A673 (cell line): ENCODE results near the gene MDM4. TPM values are rescaled to one million over a fixed set of nuclear protein-coding genes. Genes with fewer than 3 reads are reported as not detected.

Source experiments
- BruUV-seq: library from RNA; stranded (reverse); fragments of 400-500 nt; replicated peaks from 2 replicates; lab custom pipeline; 2021; lab: Mats Ljungman, UMichigan
- CTCF ChIA-PET: fragments of 300-600 bp; sonication (Branson Sonifier 250); formaldehyde crosslinking; loops from one replicate; lab custom pipeline; 2022; ENCODE audit warnings: antibody characterized with exemption; lab: Charles Lee
- POLR2A ChIA-PET: fragments of 300-600 bp; sonication (Branson Sonifier 250); formaldehyde crosslinking; loops from one replicate; lab custom pipeline; 2022; ENCODE audit warnings: antibody characterized with exemption; ENCODE audit not compliant: low non-redundant PET; lab: Charles Lee
- DNase-seq: peaks from one replicate; pipeline ENCODE4 v3.0.0-alpha.2; 2015; ENCODE audit warnings: low spot score
- H3K27ac ChIP-seq: fragments of 200-600 bp; sonication (generic); 2 replicates; pipeline ENCODE4 v1.5.1; 2016; ENCODE audit warnings: mixed run types, low read depth, mild to moderate bottlenecking, mixed read lengths, antibody characterized with exemption, low read length; ENCODE audit not compliant: poor library complexity, severe bottlenecking
- H3K27me3 ChIP-seq: fragments of 200-600 bp; sonication (generic); replicated peaks from 2 replicates; pipeline ENCODE4 v1.6.1; 2017; ENCODE audit warnings: mixed run types, low read depth, mild to moderate bottlenecking, mixed read lengths, antibody characterized with exemption, low read length; ENCODE audit not compliant: insufficient read depth, poor library complexity
- H3K36me3 ChIP-seq: fragments of 200-600 bp; sonication (generic); 2 replicates; pipeline ENCODE4 v1.6.1; 2016; ENCODE audit warnings: mixed run types, mild to moderate bottlenecking, mixed read lengths, antibody characterized with exemption, low read length; ENCODE audit not compliant: insufficient read depth, poor library complexity, severe bottlenecking
- H3K4me1 ChIP-seq: fragments of 200-600 bp; sonication (generic); 2 replicates; pipeline ENCODE4 v1.6.1; 2017; ENCODE audit warnings: mixed run types, mild to moderate bottlenecking, mixed read lengths, antibody characterized with exemption, low read length; ENCODE audit not compliant: insufficient read depth, poor library complexity, severe bottlenecking
- H3K4me3 ChIP-seq: fragments of 200-600 bp; sonication (generic); 2 replicates; pipeline ENCODE4 v1.5.1; 2016; ENCODE audit warnings: low read depth, mixed run types, mild to moderate bottlenecking, mixed read lengths, low read length; ENCODE audit not compliant: poor library complexity, severe bottlenecking
- H3K9me3 ChIP-seq: fragments of 200-600 bp; sonication (generic); 2 replicates; pipeline ENCODE4 v1.6.1; 2016; ENCODE audit warnings: mixed run types, low read depth, mild to moderate bottlenecking, mixed read lengths, antibody characterized with exemption, low read length; ENCODE audit not compliant: poor library complexity, severe bottlenecking
- CTCF ChIP-seq: fragments of 300-800, 200-600 bp; sonication (generic); conservative IDR thresholded peaks from 2 replicates; pipeline ENCODE4 v1.5.1; 2017; ENCODE audit warnings: low read depth, mild to moderate bottlenecking, antibody characterized with exemption, low read length, moderate library complexity, mixed read lengths
- EZH2 ChIP-seq: fragments of 200-600 bp; sonication (generic); IDR thresholded peaks from 2 replicates; pipeline ENCODE4 v1.6.1; 2017; ENCODE audit warnings: borderline replicate concordance, low read depth, mild to moderate bottlenecking, mixed read lengths, antibody characterized with exemption, low read length; ENCODE audit not compliant: poor library complexity, severe bottlenecking
- intact Hi-C: fragments of 100-400 bp; cut with micrococcal nuclease; formaldehyde crosslinking; loops from one replicate; pipeline ENCODE4 v1.10.0; 2022; ENCODE audit not compliant: unreplicated experiment
- total RNA-seq: library from RNA; stranded (reverse); gene quantifications from 2 replicates; pipeline ENCODE4 v1.2.3, GENCODE V29; 2021

The MDM4 gene
- total RNA-seq, 1 experiment from 2014 or later, result 71.3 TPM

DNA sequence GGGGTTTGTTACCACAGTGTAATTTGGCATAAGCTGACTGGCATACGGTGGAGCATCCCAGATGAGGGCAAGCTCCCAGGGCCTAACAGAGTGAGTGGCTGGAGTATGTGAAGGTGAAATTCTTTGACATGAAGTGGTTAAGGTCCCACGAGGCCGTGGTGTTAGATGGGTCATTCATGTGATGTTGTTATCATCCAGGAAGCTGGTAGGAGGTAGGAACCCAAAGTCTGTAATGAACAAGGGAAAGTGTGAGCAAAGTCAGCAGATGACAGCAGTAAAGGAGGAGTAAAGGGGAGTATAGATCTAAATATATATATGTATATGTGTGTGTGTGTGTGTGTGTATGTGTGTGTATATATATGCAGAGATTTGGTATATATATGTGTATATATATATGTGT lies 47.6 kb downstream of the MDM4 start:
- Histone ChIP-seq H3K36me3 (no peaks in the 10 kb centered on the region), H3K27ac (no peak overlapping the region), H3K9me3 (no peaks in the 10 kb centered on the region), H3K4me1 (peaks cover 10% of the 10 kb centered on the region), H3K4me3 (no peak overlapping the region), H3K27me3 (no peaks in the 10 kb centered on the region)
- ChIA-PET POLR2A (no interaction called here), CTCF (interaction anchor here (1.5 kb wide), 1 partner anchor 243 kb away, joined by 5 read pairs; no protein-coding TSS in a partner anchor)
- BruUV-seq, result no TSS peak
- no peak for TF ChIP-seq CTCF
- TF ChIP-seq EZH2, result no peak
- DNase-seq, result no peak
- intact Hi-C loops, result no loop called here

GRCh38 chr1:204564835-204565234 lies 48.6 kb downstream of the MDM4 start:
- H3K27me3 ChIP-seq, result no peaks in the 10 kb centered on the region
- H3K27ac ChIP-seq, result no peak overlapping the region
- no peak overlapping the region for H3K4me3 ChIP-seq
- H3K9me3 ChIP-seq, result no peaks in the 10 kb centered on the region
- no TSS peak for BruUV-seq
- ChIA-PET CTCF (interaction anchor here (1.9 kb wide), 1 partner anchor 242 kb away, joined by 43 read pairs; no protein-coding TSS in a partner anchor), POLR2A (no interaction called here)
- TF ChIP-seq CTCF (no peak), EZH2 (no peak)
- intact Hi-C loops, result no loop called here
- peaks cover 7% of the 10 kb centered on the region for H3K4me1 ChIP-seq
- H3K36me3 ChIP-seq, result no peaks in the 10 kb centered on the region
- no peak for DNase-seq

- TF ChIP-seq EZH2, result no peak
- peak; percentile 80 for TF ChIP-seq CTCF
- ChIA-PET CTCF (interaction anchor here (0.6 to 1.9 kb wide), 7 partner anchors 181 to 497 kb away, joined by 3 to 43 read pairs (median 4); no protein-coding TSS in a partner anchor), POLR2A (interaction anchor here (0.7 kb wide), 1 partner anchor 460 kb away, joined by 3 read pairs; no protein-coding TSS in a partner anchor)
- DNase-seq, result peak; percentile 82
- Histone ChIP-seq H3K36me3 (no peaks in the 10 kb centered on the region), H3K9me3 (no peaks in the 10 kb centered on the region), H3K27ac (no peak overlapping the region), H3K4me1 (no peaks in the 10 kb centered on the region), H3K4me3 (no peak overlapping the region), H3K27me3 (no peaks in the 10 kb centered on the region)
- no TSS peak for BruUV-seq
- intact Hi-C loops, result loop anchor here (1.0 to 2.0 kb wide), 2 partner anchors 197 to 241 kb away; no protein-coding TSS in a partner anchor
These were observed 49.7 kb downstream of the MDM4 start for GRCh38 chr1:204565617-204566582.
